ENCODE results near the gene PPM1H.

- TF ChIP-seq, protein P1, sequence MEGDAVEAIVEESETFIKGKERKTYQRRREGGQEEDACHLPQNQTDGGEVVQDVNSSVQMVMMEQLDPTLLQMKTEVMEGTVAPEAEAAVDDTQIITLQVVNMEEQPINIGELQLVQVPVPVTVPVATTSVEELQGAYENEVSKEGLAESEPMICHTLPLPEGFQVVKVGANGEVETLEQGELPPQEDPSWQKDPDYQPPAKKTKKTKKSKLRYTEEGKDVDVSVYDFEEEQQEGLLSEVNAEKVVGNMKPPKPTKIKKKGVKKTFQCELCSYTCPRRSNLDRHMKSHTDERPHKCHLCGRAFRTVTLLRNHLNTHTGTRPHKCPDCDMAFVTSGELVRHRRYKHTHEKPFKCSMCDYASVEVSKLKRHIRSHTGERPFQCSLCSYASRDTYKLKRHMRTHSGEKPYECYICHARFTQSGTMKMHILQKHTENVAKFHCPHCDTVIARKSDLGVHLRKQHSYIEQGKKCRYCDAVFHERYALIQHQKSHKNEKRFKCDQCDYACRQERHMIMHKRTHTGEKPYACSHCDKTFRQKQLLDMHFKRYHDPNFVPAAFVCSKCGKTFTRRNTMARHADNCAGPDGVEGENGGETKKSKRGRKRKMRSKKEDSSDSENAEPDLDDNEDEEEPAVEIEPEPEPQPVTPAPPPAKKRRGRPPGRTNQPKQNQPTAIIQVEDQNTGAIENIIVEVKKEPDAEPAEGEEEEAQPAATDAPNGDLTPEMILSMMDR (IDR thresholded peaks at IDR 0.05) = no peak
- TF ChIP-seq TAF1 (IDR thresholded peaks at IDR 0.05; ENCODE audit: borderline replicate concordance, low read depth, low read length) = no peak
- no peak for TF ChIP-seq RFX5 (IDR thresholded peaks at IDR 0.05; ENCODE audit: low read length)
- TF ChIP-seq SIN3A (IDR thresholded peaks at IDR 0.05; ENCODE audit: borderline replicate concordance, low read depth, low read length) = no peak
- TF ChIP-seq EP300 (IDR thresholded peaks at IDR 0.05; ENCODE audit: borderline replicate concordance in 1 of 2, low read depth in 1 of 2, low read length in 1 of 2) = no peak
- TF ChIP-seq GATA2 (CRISPR knock-in tag; IDR thresholded peaks at IDR 0.05) = no peak
- no peak for TF ChIP-seq TCF12 (IDR thresholded peaks at IDR 0.05)
- no peak for TF ChIP-seq EZH2phosphoT487 (IDR thresholded peaks at IDR 0.05; ENCODE audit: borderline replicate concordance, low read depth)
- no peak for TF ChIP-seq YY1 (IDR thresholded peaks at IDR 0.05; ENCODE audit: low read depth)
- TF ChIP-seq RAD21 (IDR thresholded peaks at IDR 0.05; ENCODE audit: low read length) = no peak
- TF ChIP-seq SMC3 (IDR thresholded peaks at IDR 0.05; ENCODE audit: low read depth, low read length) = no peak
- TF ChIP-seq NFIC (IDR thresholded peaks at IDR 0.05; ENCODE audit: borderline replicate concordance) = no peak
- no peak for TF ChIP-seq MEF2A (IDR thresholded peaks at IDR 0.05; ENCODE audit: borderline replicate concordance, low read depth)
- no peak for TF ChIP-seq POLR2AphosphoS5 (IDR thresholded peaks at IDR 0.05; ENCODE audit: low read depth, low read length)
These were observed 12.4 kb upstream of the PPM1H start for GRCh38 chr12:62947364-62947763.
